HCT116 (cell line): ENCODE results near the gene SCD5.

Experiments used
- EZH2 ChIP-seq: fragments of 200-600 bp; sonication (generic); IDR thresholded peaks from 2 replicates; pipeline ENCODE4 v1.6.1; 2017; ENCODE audit warnings: antibody characterized with exemption, mixed run types
- TF ChIP-seq, protein P1 (sequence below), 3 experiments: fragments of 200-600 bp in 1 of 3; sonication (generic) in 1 of 3; IDR thresholded peaks in 2 of 3; conservative IDR thresholded peaks in 1 of 3; 2 replicates each; pipeline ENCODE4 v1.5.1; 2012 to 2017; ENCODE audit warnings: low read depth in 2 of 3, low read length in 2 of 3, antibody characterized with exemption in 1 of 3, borderline replicate concordance in 1 of 3, control low read depth in 1 of 3, mild to moderate bottlenecking in 1 of 3, mixed read lengths in 1 of 3, mixed run types in 1 of 3, moderate library complexity in 1 of 3; ENCODE audit not compliant: insufficient read depth in 1 of 3

DNA sequence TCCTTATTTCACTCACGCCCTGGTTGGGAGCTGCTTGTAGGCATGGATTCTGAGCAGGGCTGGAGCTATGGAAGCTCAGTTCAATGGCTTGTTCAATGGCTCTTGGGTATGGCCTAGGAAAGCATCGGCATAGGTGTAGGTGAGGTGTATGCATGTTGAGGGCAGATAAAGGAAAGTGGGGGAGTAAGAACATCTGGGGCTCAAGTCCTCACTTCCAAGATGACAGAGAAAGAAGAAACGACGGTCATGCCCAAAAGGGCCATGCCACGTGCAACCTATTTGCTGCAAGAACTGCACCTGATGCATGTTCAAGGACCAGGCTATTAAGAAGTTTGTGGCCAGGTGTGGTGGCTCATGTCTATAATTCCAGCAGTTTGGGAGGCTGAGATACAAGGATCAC, 23.4 kb downstream of the SCD5 start:
- no peak for TF ChIP-seq EZH2
- TF ChIP-seq, protein P1, sequence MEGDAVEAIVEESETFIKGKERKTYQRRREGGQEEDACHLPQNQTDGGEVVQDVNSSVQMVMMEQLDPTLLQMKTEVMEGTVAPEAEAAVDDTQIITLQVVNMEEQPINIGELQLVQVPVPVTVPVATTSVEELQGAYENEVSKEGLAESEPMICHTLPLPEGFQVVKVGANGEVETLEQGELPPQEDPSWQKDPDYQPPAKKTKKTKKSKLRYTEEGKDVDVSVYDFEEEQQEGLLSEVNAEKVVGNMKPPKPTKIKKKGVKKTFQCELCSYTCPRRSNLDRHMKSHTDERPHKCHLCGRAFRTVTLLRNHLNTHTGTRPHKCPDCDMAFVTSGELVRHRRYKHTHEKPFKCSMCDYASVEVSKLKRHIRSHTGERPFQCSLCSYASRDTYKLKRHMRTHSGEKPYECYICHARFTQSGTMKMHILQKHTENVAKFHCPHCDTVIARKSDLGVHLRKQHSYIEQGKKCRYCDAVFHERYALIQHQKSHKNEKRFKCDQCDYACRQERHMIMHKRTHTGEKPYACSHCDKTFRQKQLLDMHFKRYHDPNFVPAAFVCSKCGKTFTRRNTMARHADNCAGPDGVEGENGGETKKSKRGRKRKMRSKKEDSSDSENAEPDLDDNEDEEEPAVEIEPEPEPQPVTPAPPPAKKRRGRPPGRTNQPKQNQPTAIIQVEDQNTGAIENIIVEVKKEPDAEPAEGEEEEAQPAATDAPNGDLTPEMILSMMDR (IDR thresholded peaks at IDR 0.05 in 2 of 3, conservative IDR thresholded peaks at IDR 0.05 in 1 of 3; ENCODE audit: borderline replicate concordance in 1 of 3, insufficient read depth in 1 of 3, low read depth in 2 of 3, low read length in 2 of 3): no peak
